ENCODE results near the gene SMCO2. TPM values are rescaled to one million over a fixed set of nuclear protein-coding genes. Genes with fewer than 3 reads are reported as not detected.

SMCO2 gene
- total RNA-seq, 1 donor from 2014 or later: not detected

- Histone ChIP-seq H3K27me3 (ENCODE audit: control insufficient read depth in 3 of 3, insufficient read depth in 3 of 3, low read length in 3 of 3) (no peaks in the 10 kb centered on the region), H3K27ac (ENCODE audit: low read depth, low read length) (no peak overlapping the region), H3K9ac (ENCODE audit: low read depth in 1 of 3, low read length in 3 of 3) (no peak overlapping the region), H3K4me3 (ENCODE audit: low read length in 3 of 3) (no peak overlapping the region), H3K36me3 (ENCODE audit: control insufficient read depth in 3 of 3, insufficient read depth in 3 of 3, low read length in 3 of 3) (no peaks in the 10 kb centered on the region), H3K4me1 (ENCODE audit: control insufficient read depth in 3 of 3, insufficient read depth in 3 of 3, low read length in 3 of 3) (no peaks in the 10 kb centered on the region), H3K9me3 (ENCODE audit: control insufficient read depth in 3 of 3, low read length in 3 of 3) (peaks cover 0 to 2% (median 1%) of the 10 kb centered on the region in 3 donors)
These were observed 4.7 kb downstream of the SMCO2 start for GRCh38 chr12:27451036-27451825.

GRCh38 chr12:27453421-27453820, 6.9 kb downstream of the SMCO2 start:
- H3K27ac ChIP-seq (ENCODE audit: low read depth, low read length): no peak overlapping the region
- H3K9ac ChIP-seq (ENCODE audit: low read depth in 1 of 3, low read length in 3 of 3): no peak overlapping the region

GRCh38 chr12:27455589-27455988, 9.1 kb downstream of the SMCO2 start:
- Histone ChIP-seq H3K36me3 (ENCODE audit: control insufficient read depth in 3 of 3, insufficient read depth in 3 of 3, low read length in 3 of 3) (no peaks in the 10 kb centered on the region), H3K27me3 (ENCODE audit: control insufficient read depth in 3 of 3, insufficient read depth in 3 of 3, low read length in 3 of 3) (no peaks in the 10 kb centered on the region), H3K9me3 (ENCODE audit: control insufficient read depth in 3 of 3, low read length in 3 of 3) (no peaks in the 10 kb centered on the region), H3K4me3 (ENCODE audit: low read length in 3 of 3) (no peak overlapping the region), H3K9ac (ENCODE audit: low read depth in 1 of 3, low read length in 3 of 3) (no peak overlapping the region), H3K4me1 (ENCODE audit: control insufficient read depth in 3 of 3, insufficient read depth in 3 of 3, low read length in 3 of 3) (no peaks in the 10 kb centered on the region), H3K27ac (ENCODE audit: low read depth, low read length) (no peak overlapping the region)

More at GRCh38 chr12:27453421-27453820, 6.9 kb downstream of the SMCO2 start:
- Histone ChIP-seq H3K4me3 (ENCODE audit: low read length in 3 of 3) (no peak overlapping the region), H3K36me3 (ENCODE audit: control insufficient read depth in 3 of 3, insufficient read depth in 3 of 3, low read length in 3 of 3) (no peaks in the 10 kb centered on the region), H3K4me1 (ENCODE audit: control insufficient read depth in 3 of 3, insufficient read depth in 3 of 3, low read length in 3 of 3) (no peaks in the 10 kb centered on the region), H3K27me3 (ENCODE audit: control insufficient read depth in 3 of 3, insufficient read depth in 3 of 3, low read length in 3 of 3) (no peaks in the 10 kb centered on the region), H3K9me3 (ENCODE audit: control insufficient read depth in 3 of 3, low read length in 3 of 3) (no peaks in the 10 kb centered on the region)

- no peaks in the 10 kb centered on the region for H3K27me3 ChIP-seq (ENCODE audit: control insufficient read depth in 3 of 3, insufficient read depth in 3 of 3, low read length in 3 of 3)
- H3K36me3 ChIP-seq (ENCODE audit: control insufficient read depth in 3 of 3, insufficient read depth in 3 of 3, low read length in 3 of 3): no peaks in the 10 kb centered on the region
- no peak overlapping the region for H3K9ac ChIP-seq (ENCODE audit: low read depth in 1 of 3, low read length in 3 of 3)
- no peaks in the 10 kb centered on the region for H3K4me1 ChIP-seq (ENCODE audit: control insufficient read depth in 3 of 3, insufficient read depth in 3 of 3, low read length in 3 of 3)
- H3K9me3 ChIP-seq (ENCODE audit: control insufficient read depth in 3 of 3, low read length in 3 of 3): no peaks in the 10 kb centered on the region
- no peak overlapping the region for H3K27ac ChIP-seq (ENCODE audit: low read depth, low read length)
- H3K4me3 ChIP-seq (ENCODE audit: low read length in 3 of 3): no peak overlapping the region
These were observed 10.1 kb downstream of the SMCO2 start for GRCh38 chr12:27456618-27457017.

- Histone ChIP-seq H3K9me3 (ENCODE audit: control insufficient read depth in 3 of 3, low read length in 3 of 3) (no peaks in the 10 kb centered on the region), H3K27me3 (ENCODE audit: control insufficient read depth in 3 of 3, insufficient read depth in 3 of 3, low read length in 3 of 3) (peaks cover 0 to 2% (median 0%) of the 10 kb centered on the region in 3 donors), H3K9ac (ENCODE audit: low read depth in 1 of 3, low read length in 3 of 3) (no peak overlapping the region), H3K4me3 (ENCODE audit: low read length in 3 of 3) (no peak overlapping the region), H3K4me1 (ENCODE audit: control insufficient read depth in 3 of 3, insufficient read depth in 3 of 3, low read length in 3 of 3) (no peaks in the 10 kb centered on the region), H3K36me3 (ENCODE audit: control insufficient read depth in 3 of 3, insufficient read depth in 3 of 3, low read length in 3 of 3) (no peaks in the 10 kb centered on the region), H3K27ac (ENCODE audit: low read depth, low read length) (no peak overlapping the region)
These were observed 14.0 kb downstream of the SMCO2 start for GRCh38 chr12:27460471-27460978.

- no peaks in the 10 kb centered on the region for H3K9me3 ChIP-seq (ENCODE audit: control insufficient read depth in 3 of 3, low read length in 3 of 3)
- H3K4me3 ChIP-seq (ENCODE audit: low read length in 3 of 3): no peak overlapping the region
- peaks cover 0 to 2% (median 0%) of the 10 kb centered on the region in 3 donors for H3K27me3 ChIP-seq (ENCODE audit: control insufficient read depth in 3 of 3, insufficient read depth in 3 of 3, low read length in 3 of 3)
- H3K36me3 ChIP-seq (ENCODE audit: control insufficient read depth in 3 of 3, insufficient read depth in 3 of 3, low read length in 3 of 3): no peaks in the 10 kb centered on the region
- no peaks in the 10 kb centered on the region for H3K4me1 ChIP-seq (ENCODE audit: control insufficient read depth in 3 of 3, insufficient read depth in 3 of 3, low read length in 3 of 3)
- H3K27ac ChIP-seq (ENCODE audit: low read depth, low read length): no peak overlapping the region
- no peak overlapping the region for H3K9ac ChIP-seq (ENCODE audit: low read depth in 1 of 3, low read length in 3 of 3)
These were observed 15.7 kb downstream of the SMCO2 start for GRCh38 chr12:27462151-27462694.

GRCh38 chr12:27462851-27463250, 16.3 kb downstream of the SMCO2 start:
- Histone ChIP-seq H3K9ac (ENCODE audit: low read depth in 1 of 3, low read length in 3 of 3) (no peak overlapping the region), H3K9me3 (ENCODE audit: control insufficient read depth in 3 of 3, low read length in 3 of 3) (no peaks in the 10 kb centered on the region), H3K4me1 (ENCODE audit: control insufficient read depth in 3 of 3, insufficient read depth in 3 of 3, low read length in 3 of 3) (no peaks in the 10 kb centered on the region), H3K27ac (ENCODE audit: low read depth, low read length) (no peak overlapping the region), H3K27me3 (ENCODE audit: control insufficient read depth in 3 of 3, insufficient read depth in 3 of 3, low read length in 3 of 3) (peaks cover 0 to 2% (median 0%) of the 10 kb centered on the region in 3 donors), H3K4me3 (ENCODE audit: low read length in 3 of 3) (no peak overlapping the region), H3K36me3 (ENCODE audit: control insufficient read depth in 3 of 3, insufficient read depth in 3 of 3, low read length in 3 of 3) (no peaks in the 10 kb centered on the region)

- Histone ChIP-seq H3K4me3 (ENCODE audit: low read length in 3 of 3) (no peak overlapping the region), H3K27me3 (ENCODE audit: control insufficient read depth in 3 of 3, insufficient read depth in 3 of 3, low read length in 3 of 3) (peaks cover 0 to 2% (median 0%) of the 10 kb centered on the region in 3 donors), H3K36me3 (ENCODE audit: control insufficient read depth in 3 of 3, insufficient read depth in 3 of 3, low read length in 3 of 3) (no peaks in the 10 kb centered on the region), H3K4me1 (ENCODE audit: control insufficient read depth in 3 of 3, insufficient read depth in 3 of 3, low read length in 3 of 3) (no peaks in the 10 kb centered on the region), H3K9ac (ENCODE audit: low read depth in 1 of 3, low read length in 3 of 3) (no peak overlapping the region), H3K27ac (ENCODE audit: low read depth, low read length) (no peak overlapping the region), H3K9me3 (ENCODE audit: control insufficient read depth in 3 of 3, low read length in 3 of 3) (no peaks in the 10 kb centered on the region)
These were observed 17.1 kb downstream of the SMCO2 start for GRCh38 chr12:27463511-27464219.

- Histone ChIP-seq H3K9me3 (ENCODE audit: control insufficient read depth in 3 of 3, low read length in 3 of 3) (no peaks in the 10 kb centered on the region), H3K36me3 (ENCODE audit: control insufficient read depth in 3 of 3, insufficient read depth in 3 of 3, low read length in 3 of 3) (no peaks in the 10 kb centered on the region), H3K27ac (ENCODE audit: low read depth, low read length) (no peak overlapping the region), H3K9ac (ENCODE audit: low read depth in 1 of 3, low read length in 3 of 3) (no peak overlapping the region), H3K27me3 (ENCODE audit: control insufficient read depth in 3 of 3, insufficient read depth in 3 of 3, low read length in 3 of 3) (peaks cover 0 to 2% (median 0%) of the 10 kb centered on the region in 3 donors), H3K4me1 (ENCODE audit: control insufficient read depth in 3 of 3, insufficient read depth in 3 of 3, low read length in 3 of 3) (no peaks in the 10 kb centered on the region), H3K4me3 (ENCODE audit: low read length in 3 of 3) (no peak overlapping the region)
These were observed 17.7 kb downstream of the SMCO2 start for GRCh38 chr12:27464220-27464554.

GRCh38 chr12:27467641-27468040, 21.1 kb downstream of the SMCO2 start:
- H3K27ac ChIP-seq (ENCODE audit: low read depth, low read length): no peak overlapping the region
- no peak overlapping the region for H3K9ac ChIP-seq (ENCODE audit: low read depth in 1 of 3, low read length in 3 of 3)
- no peaks in the 10 kb centered on the region for H3K36me3 ChIP-seq (ENCODE audit: control insufficient read depth in 3 of 3, insufficient read depth in 3 of 3, low read length in 3 of 3)
- H3K4me1 ChIP-seq (ENCODE audit: control insufficient read depth in 3 of 3, insufficient read depth in 3 of 3, low read length in 3 of 3): no peaks in the 10 kb centered on the region
- peaks cover 0 to 2% (median 0%) of the 10 kb centered on the region in 3 donors for H3K27me3 ChIP-seq (ENCODE audit: control insufficient read depth in 3 of 3, insufficient read depth in 3 of 3, low read length in 3 of 3)
- no peak overlapping the region for H3K4me3 ChIP-seq (ENCODE audit: low read length in 3 of 3)
- H3K9me3 ChIP-seq (ENCODE audit: control insufficient read depth in 3 of 3, low read length in 3 of 3): no peaks in the 10 kb centered on the region
